Erythroblast (primary cell): Measurements from ENCODE around the gene KDM5C.

Experiments
- DNase-seq, 2 experiments: peaks; one replicate each; lab custom pipeline; 2025; lab: John Stamatoyannopoulos, UW
- GATA1 ChIP-seq: IDR thresholded peaks from 2 replicates; pipeline ENCODE4 v1.6.1; 2011; ENCODE audit warnings: low read depth, mild to moderate bottlenecking, control low read depth, low read length, moderate library complexity
- POLR2A ChIP-seq: IDR thresholded peaks from 2 replicates; pipeline ENCODE4 v1.6.1; 2011; ENCODE audit warnings: mild to moderate bottlenecking, low read length

The KDM5C gene

DNA sequence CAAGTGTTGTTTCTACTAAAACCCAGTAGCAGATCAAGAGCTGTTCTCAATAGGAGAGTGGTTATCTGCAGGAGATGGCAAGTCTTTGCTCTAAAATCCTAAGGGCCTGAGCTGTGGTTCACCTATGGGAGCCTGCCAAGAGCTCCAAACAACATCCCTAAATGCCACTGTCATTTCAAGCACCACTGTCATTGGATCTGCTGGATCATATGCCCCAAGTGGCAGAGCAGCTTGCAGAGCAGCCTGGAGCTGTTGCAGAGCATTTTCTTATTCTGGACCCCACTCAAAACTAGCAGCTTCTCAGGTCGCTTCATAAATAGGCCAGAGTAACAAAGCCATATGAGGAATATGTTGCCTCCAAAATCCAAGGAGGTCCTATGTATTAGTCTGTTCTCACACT lies 71.4 kb downstream of the KDM5C start:
- DNase-seq = no peak
- TF ChIP-seq POLR2A (no peak), GATA1 (no peak)
